ENCODE measurements around the gene TMPRSS12.
"Not testable (repeated sequence)": the region's sequence is repeated elsewhere in the genome, so short reads cannot be mapped to it uniquely, and the experiment has no call there.

Gene TMPRSS12

DNA sequence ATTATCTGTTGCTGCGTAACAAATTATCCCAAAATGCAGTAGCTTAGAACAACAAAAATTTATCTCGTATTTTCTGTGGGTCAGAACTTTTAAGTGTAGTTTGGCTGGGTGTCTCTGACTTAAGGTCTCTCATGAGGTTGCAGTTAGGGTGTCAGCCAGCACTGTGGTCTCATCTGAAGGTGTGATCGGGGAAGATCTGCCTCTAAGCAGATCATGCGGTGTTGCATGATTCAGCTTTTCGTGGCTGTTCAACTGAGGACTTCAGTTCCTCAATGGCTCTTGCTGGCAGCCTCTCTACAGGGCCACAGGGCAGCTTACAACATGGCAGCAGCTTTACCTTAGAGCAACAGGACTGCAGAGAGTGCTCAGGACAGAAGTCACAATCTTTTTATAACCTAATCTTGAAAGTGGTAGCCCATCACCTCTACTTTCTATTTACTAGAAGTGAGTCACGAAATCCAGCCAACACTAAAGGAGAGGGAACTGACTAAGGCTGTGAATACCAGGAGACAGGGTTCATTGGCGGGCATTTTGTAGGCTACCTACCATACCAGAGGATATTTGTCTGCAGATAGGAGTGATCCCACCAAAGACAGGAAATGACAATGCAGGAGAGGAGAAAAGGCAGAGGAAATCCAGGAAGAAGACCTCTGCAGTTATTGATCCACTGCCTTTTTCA lies 1.8 kb upstream of the TMPRSS12 start:
- DNase-seq (no peak), ATAC-seq (no peak)
- Mint-ChIP-seq H3K27ac (no peak overlapping the region), H3K9me3 (peaks cover 15 to 20% of the 10 kb centered on the region in 2 donors), H3K4me3 (no peak overlapping the region), H3K27me3 (no peaks in the 10 kb centered on the region), H3K4me1 (no peaks in the 10 kb centered on the region)

DNA sequence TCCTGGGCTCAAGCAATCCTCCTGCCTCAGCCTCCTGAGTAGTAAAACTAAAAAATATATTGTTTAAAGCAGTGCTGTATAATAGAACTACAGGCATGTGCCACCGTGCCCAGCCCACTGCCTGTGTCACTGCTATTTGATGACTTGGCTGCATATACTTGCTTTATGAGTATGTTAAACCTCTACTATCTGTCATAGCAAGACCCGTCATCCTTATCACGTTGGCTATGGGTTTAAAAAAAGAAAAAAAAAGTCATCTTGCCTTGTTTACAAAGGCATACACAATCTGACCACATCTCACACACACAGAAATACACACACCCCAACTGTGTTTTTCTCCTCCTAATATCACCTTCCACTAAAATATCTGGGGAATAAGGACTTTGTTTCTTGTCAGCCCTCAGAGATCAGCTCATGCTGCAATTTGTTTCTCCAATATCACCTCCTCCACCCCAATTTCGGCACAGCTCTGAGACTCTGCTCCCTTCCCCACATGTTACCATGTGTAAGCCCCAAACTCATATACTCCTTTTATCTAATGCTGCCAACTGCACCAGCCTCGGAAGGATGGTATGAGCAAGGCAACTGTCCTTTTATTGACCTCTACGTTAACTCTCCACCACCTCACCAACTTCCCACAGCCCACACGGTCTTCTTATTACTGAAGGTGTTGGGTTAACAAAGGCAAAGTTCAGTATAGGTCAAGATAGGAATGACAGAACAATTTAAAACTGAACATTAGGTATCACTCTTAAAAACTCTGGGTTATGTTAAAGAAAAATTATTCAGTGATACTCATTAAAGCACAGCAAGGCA lies 802 bp upstream of the TMPRSS12 start:
- DNase-seq, result no peak
- H3K27me3 Mint-ChIP-seq, result no peaks in the 10 kb centered on the region
- H3K9me3 Mint-ChIP-seq, result peaks cover 15 to 20% of the 10 kb centered on the region in 2 donors
- H3K27ac Mint-ChIP-seq, result no peak overlapping the region
- no peak overlapping the region for H3K4me3 Mint-ChIP-seq
- H3K4me1 Mint-ChIP-seq, result no peaks in the 10 kb centered on the region
- no peak for ATAC-seq

- Mint-ChIP-seq H3K27ac (no peak overlapping the region), H3K4me3 (no peak overlapping the region), H3K27me3 (no peaks in the 10 kb centered on the region), H3K9me3 (peaks cover 15 to 19% of the 10 kb centered on the region in 2 donors), H3K4me1 (no peaks in the 10 kb centered on the region)
- DNase-seq, result no peak
- ATAC-seq, result no peak
Observed at GRCh38 chr12:50845021-50845647, 2.4 kb downstream of the TMPRSS12 start.

DNA sequence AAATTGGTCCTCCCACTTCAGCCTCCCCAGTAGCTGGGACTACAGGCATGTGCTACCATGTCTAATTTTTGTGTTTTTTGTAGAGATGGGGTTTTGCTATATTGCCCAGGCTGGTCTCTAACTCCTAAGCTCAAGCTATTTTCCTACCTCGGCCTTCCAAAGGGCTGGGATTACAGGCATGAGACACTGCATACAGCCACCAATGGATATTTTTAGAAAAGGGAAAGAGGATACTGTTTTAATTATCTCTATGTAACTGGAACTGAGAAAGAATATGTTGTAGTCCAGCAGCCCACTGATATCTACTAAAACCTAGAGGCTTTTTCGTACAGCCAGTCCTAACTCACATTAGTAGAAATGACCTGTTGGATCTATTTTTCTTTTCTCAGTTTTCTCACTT lies 6.2 kb downstream of the TMPRSS12 start:
- Mint-ChIP-seq H3K4me3 (no peak overlapping the region), H3K27me3 (peaks cover 10% of the 10 kb centered on the region), H3K4me1 (no peaks in the 10 kb centered on the region), H3K27ac (peak overlapping the region in 1 of 2 donors; percentile 54), H3K9me3 (peaks cover 0 to 7% of the 10 kb centered on the region in 2 donors)
- DNase-seq (no peak), ATAC-seq (no peak)

- DNase-seq, H3K4me3 Mint-ChIP-seq, H3K27ac Mint-ChIP-seq, H3K27me3 Mint-ChIP-seq, H3K4me1 Mint-ChIP-seq, ATAC-seq: not testable (repeated sequence)
- H3K9me3 Mint-ChIP-seq, result peaks cover 0 to 24% of the 10 kb centered on the region in 2 donors
Observed at GRCh38 chr12:50855218-50855617, 12.5 kb downstream of the TMPRSS12 start.

GRCh38 chr12:50855679-50856078 lies 13.0 kb downstream of the TMPRSS12 start:
- not testable (repeated sequence) for H3K27ac Mint-ChIP-seq, DNase-seq

GRCh38 chr12:50859621-50860310 lies 17.0 kb downstream of the TMPRSS12 start:
- ATAC-seq (no peak), DNase-seq (no peak)
- Mint-ChIP-seq H3K27me3 (no peaks in the 10 kb centered on the region), H3K27ac (no peak overlapping the region), H3K4me3 (no peak overlapping the region), H3K9me3 (peaks cover 0 to 16% of the 10 kb centered on the region in 2 donors), H3K4me1 (no peaks in the 10 kb centered on the region)

More at GRCh38 chr12:50855679-50856078, 13.0 kb downstream of the TMPRSS12 start:
- H3K27me3 Mint-ChIP-seq, H3K4me3 Mint-ChIP-seq, H3K4me1 Mint-ChIP-seq, ATAC-seq: not testable (repeated sequence)
- peaks cover 0 to 24% of the 10 kb centered on the region in 2 donors for H3K9me3 Mint-ChIP-seq

GRCh38 chr12:50862316-50862715 lies 19.6 kb downstream of the TMPRSS12 start:
- DNase-seq, result no peak
- Mint-ChIP-seq H3K27ac (no peak overlapping the region), H3K4me3 (no peak overlapping the region), H3K9me3 (peaks cover 18 to 25% of the 10 kb centered on the region in 2 donors), H3K27me3 (no peaks in the 10 kb centered on the region), H3K4me1 (peaks cover 12% of the 10 kb centered on the region)
- ATAC-seq, result no peak

DNA sequence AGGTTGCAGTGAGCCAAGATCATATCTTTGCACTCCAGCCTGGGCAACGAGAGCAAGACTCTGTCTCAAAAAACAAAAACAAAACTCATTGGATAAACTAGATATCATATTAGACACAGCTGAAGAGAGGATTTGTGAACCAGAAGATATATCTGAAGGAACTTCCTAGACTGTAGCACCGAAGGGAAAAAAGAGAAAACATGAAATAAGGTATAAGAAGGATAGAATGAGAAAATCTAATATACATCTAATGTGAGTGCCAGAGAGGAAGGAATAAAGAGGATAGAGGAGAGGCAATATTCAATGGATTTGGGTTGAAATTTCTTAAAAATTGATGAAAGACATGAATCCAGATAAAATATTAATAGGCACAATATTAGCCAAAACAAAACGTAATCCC lies 22.5 kb downstream of the TMPRSS12 start:
- no peak overlapping the region for H3K4me3 Mint-ChIP-seq
- DNase-seq, result no peak
- ATAC-seq, result no peak
- no peak overlapping the region for H3K27ac Mint-ChIP-seq
- peaks cover 36 to 37% of the 10 kb centered on the region in 2 donors for H3K9me3 Mint-ChIP-seq
- H3K27me3 Mint-ChIP-seq, result no peaks in the 10 kb centered on the region
- H3K4me1 Mint-ChIP-seq, result peaks cover 37% of the 10 kb centered on the region

DNA sequence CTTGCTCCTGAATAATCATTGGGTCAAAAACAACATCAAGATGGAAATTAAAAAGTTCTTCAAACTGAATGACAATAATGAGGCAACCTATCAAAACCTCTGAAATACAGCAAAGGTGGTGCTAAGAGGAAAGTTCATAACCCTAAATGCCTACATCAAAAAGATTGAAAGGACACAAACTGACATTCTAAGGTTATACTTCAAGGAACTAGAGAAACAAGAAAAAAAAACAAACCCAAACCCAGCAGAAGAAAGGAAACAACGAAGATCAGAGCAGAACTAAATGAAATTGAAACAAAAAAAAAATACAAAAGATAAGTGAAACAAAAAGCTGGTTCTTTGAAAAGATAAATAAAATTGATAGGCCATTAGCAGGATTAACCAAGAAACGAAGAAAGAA lies 26.2 kb downstream of the TMPRSS12 start:
- peaks cover 39% of the 10 kb centered on the region for H3K4me1 Mint-ChIP-seq
- peak overlapping the region; percentile 12 to 28 for H3K27ac Mint-ChIP-seq
- peak overlapping the region; percentile 14 to 34 for H3K4me3 Mint-ChIP-seq
- ATAC-seq, H3K27me3 Mint-ChIP-seq, DNase-seq: not testable (repeated sequence)
- peaks cover 36 to 37% of the 10 kb centered on the region in 2 donors for H3K9me3 Mint-ChIP-seq

DNA sequence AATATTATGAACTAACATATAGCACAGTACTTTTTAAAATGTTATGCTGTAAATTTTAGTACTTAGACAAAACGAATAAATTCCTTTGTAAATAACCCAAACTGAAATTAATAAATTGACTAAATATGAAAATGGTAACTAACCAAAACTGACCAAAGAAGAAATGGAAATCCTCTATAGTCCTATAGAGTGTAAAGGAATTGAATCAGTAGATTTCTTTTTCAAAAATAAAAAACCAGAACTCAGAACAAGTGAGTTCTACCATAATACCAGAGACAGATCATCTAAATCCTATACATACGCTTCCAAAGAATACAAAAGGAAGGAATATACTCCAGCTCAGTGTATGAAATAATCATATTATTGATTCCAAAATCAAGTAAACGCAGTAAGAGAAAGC lies 39.8 kb downstream of the TMPRSS12 start:
- Mint-ChIP-seq H3K4me3 (no peak overlapping the region), H3K27me3 (no peaks in the 10 kb centered on the region), H3K27ac (no peak overlapping the region), H3K9me3 (peaks cover 0 to 9% of the 10 kb centered on the region in 2 donors), H3K4me1 (no peaks in the 10 kb centered on the region)
- ATAC-seq (no peak), DNase-seq (no peak)

GRCh38 chr12:50887191-50887590 lies 44.5 kb downstream of the TMPRSS12 start:
- Mint-ChIP-seq H3K27ac (no peak overlapping the region), H3K9me3 (peaks cover 0 to 7% of the 10 kb centered on the region in 2 donors), H3K4me1 (no peaks in the 10 kb centered on the region), H3K27me3 (no peaks in the 10 kb centered on the region), H3K4me3 (no peak overlapping the region)
- ATAC-seq (no peak), DNase-seq (no peak)

DNA sequence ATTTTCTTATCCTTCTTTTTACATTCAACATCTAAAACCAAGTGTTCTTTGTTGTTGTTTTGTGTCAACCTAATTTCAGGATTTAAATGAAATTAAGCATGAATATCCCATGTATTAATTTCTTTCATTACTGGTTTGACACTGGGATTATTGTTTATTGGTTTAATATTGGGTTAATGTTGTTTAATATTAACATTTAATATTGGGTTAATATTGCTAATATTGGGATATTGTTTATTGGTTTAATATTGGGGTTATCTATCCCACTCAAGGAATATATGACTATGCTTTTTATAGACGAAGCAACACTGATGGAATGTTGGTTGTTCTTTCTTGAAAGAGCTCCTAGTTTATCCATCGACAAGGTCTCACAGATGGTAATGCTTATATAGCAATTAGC lies 45.9 kb downstream of the TMPRSS12 start:
- ATAC-seq (no peak), DNase-seq (no peak)
- Mint-ChIP-seq H3K9me3 (no peaks in the 10 kb centered on the region), H3K27ac (no peak overlapping the region), H3K4me3 (no peak overlapping the region), H3K4me1 (no peaks in the 10 kb centered on the region), H3K27me3 (no peaks in the 10 kb centered on the region)

DNA sequence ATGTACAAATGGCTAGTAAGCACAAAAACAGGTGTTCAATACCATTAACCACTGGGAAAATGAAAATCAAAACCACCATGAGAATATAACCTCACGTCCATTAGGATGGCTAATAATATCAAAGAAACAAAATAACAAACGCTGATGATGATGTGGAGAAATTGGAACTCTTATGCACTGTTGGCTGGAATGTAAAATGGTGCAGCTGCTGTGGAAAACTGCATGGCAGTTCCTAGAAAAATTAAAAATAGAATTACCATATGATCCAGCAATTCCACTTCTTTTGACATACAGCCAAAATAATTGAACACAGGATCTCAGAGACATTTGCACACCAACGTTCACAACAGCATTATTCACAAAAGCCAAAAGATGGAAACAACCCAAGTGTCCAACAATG lies 51.5 kb downstream of the TMPRSS12 start:
- ATAC-seq (no peak), DNase-seq (no peak)
- no peak overlapping the region for H3K27ac Mint-ChIP-seq
- H3K27me3 Mint-ChIP-seq, result no peaks in the 10 kb centered on the region
- H3K4me3 Mint-ChIP-seq, result no peak overlapping the region
- H3K9me3 Mint-ChIP-seq, result no peaks in the 10 kb centered on the region
- H3K4me1 Mint-ChIP-seq, result no peaks in the 10 kb centered on the region

GRCh38 chr12:50901685-50902113 lies 59.0 kb downstream of the TMPRSS12 start:
- DNase-seq (no peak), ATAC-seq (no peak)
- Mint-ChIP-seq H3K4me1 (no peaks in the 10 kb centered on the region), H3K4me3 (no peak overlapping the region), H3K9me3 (peaks cover 0 to 6% of the 10 kb centered on the region in 2 donors), H3K27ac (no peak overlapping the region), H3K27me3 (no peaks in the 10 kb centered on the region)

Measured in stimulated activated naive CD8-positive, alpha-beta T cell treated with anti-CD3 and anti-CD28 coated beads, Interleukin-15, amount 100 ng/mL, for 72 hours (primary cell).